Keratinocyte (primary cell): Measurements from ENCODE around the gene CHMP2B. TPM values are rescaled to one million over a fixed set of nuclear protein-coding genes. Genes with fewer than 3 reads are reported as not detected.

Experiments used
- DNase-seq: peaks from one replicate; pipeline ENCODE4 v3.0.0-alpha.2; 2011; ENCODE audit warnings: low read depth, missing footprints, low spot score
- FAIRE-seq: peaks from 2 replicates; lab custom pipeline; 2011; peaks lifted over from hg19 to GRCh38; lab: Jason Lieb, UNC
- H2AFZ ChIP-seq: 2 replicates; pipeline ENCODE4 v1.6.0; 2012; ENCODE audit warnings: low read length, control low read depth, inconsistent platforms; ENCODE audit not compliant: control insufficient read depth
- H3K27ac ChIP-seq: 2 replicates; pipeline ENCODE4 v1.5.1; 2011; ENCODE audit warnings: low read length; ENCODE audit not compliant: control insufficient read depth, insufficient read depth
- H3K27me3 ChIP-seq: 3 replicates; pipeline ENCODE4 v1.6.0; 2011; ENCODE audit warnings: low read length; ENCODE audit not compliant: control insufficient read depth, insufficient read depth; ENCODE audit errors: extremely low read depth
- H3K36me3 ChIP-seq, 2 experiments: 2 replicates in 1 of 2; 3 replicates in 1 of 2; pipeline ENCODE4 v1.5.1; 2011; ENCODE audit warnings: low read length in 2 of 2, mild to moderate bottlenecking in 1 of 2; ENCODE audit not compliant: control insufficient read depth in 2 of 2, insufficient read depth in 2 of 2; ENCODE audit errors: extremely low read depth in 1 of 2
- H3K4me1 ChIP-seq: 3 replicates; pipeline ENCODE4 v1.5.1; 2011; ENCODE audit warnings: low read length; ENCODE audit not compliant: control insufficient read depth, insufficient read depth; ENCODE audit errors: extremely low read depth
- H3K4me2 ChIP-seq: 3 replicates; pipeline ENCODE4 v1.6.0; 2011; ENCODE audit warnings: low read depth, low read length; ENCODE audit not compliant: control insufficient read depth, insufficient read depth; ENCODE audit errors: extremely low read depth
- H3K4me3 ChIP-seq, 3 experiments: fragments of 200-600 bp in 1 of 3; sonication (generic) in 1 of 3; 2 replicates in 2 of 3; 3 replicates in 1 of 3; pipeline ENCODE4 v1.5.1; 2011 to 2016; ENCODE audit warnings: low read length in 3 of 3, mild to moderate bottlenecking in 3 of 3, control low read depth in 2 of 3, inconsistent platforms in 1 of 3, low read depth in 1 of 3, mixed read lengths in 1 of 3, mixed run types in 1 of 3, moderate library complexity in 1 of 3; ENCODE audit not compliant: control insufficient read depth in 2 of 3, insufficient read depth in 2 of 3; ENCODE audit errors: extremely low read depth in 1 of 3
- H3K79me2 ChIP-seq: 2 replicates; pipeline ENCODE4 v1.6.0; 2012; ENCODE audit warnings: low read length; ENCODE audit not compliant: control insufficient read depth, insufficient read depth
- H3K9ac ChIP-seq: 3 replicates; pipeline ENCODE4 v1.6.0; 2011; ENCODE audit warnings: low read length; ENCODE audit not compliant: control insufficient read depth, insufficient read depth; ENCODE audit errors: extremely low read depth
- H3K9me1 ChIP-seq: 3 replicates; pipeline ENCODE4 v1.6.0; 2011; ENCODE audit warnings: low read length; ENCODE audit not compliant: control insufficient read depth, insufficient read depth; ENCODE audit errors: extremely low read depth
- H3K9me3 ChIP-seq: 2 replicates; pipeline ENCODE4 v1.5.1; 2012; ENCODE audit warnings: low read depth, low read length; ENCODE audit not compliant: control insufficient read depth
- H4K20me1 ChIP-seq: 3 replicates; pipeline ENCODE4 v1.6.0; 2011; ENCODE audit warnings: low read length; ENCODE audit not compliant: control insufficient read depth, insufficient read depth; ENCODE audit errors: extremely low read depth
- CTCF ChIP-seq, 3 experiments: IDR thresholded peaks in 1 of 3; conservative IDR thresholded peaks in 1 of 3; optimal IDR thresholded peaks in 1 of 3; 2 replicates in 2 of 3; 3 replicates in 1 of 3; pipeline versions ENCODE3 to v1.5.1; 2011; ENCODE audit warnings: low read length in 3 of 3, mild to moderate bottlenecking in 3 of 3, moderate library complexity in 2 of 3, control low read depth in 1 of 3, inconsistent platforms in 1 of 3; ENCODE audit not compliant: insufficient read depth in 2 of 3; ENCODE audit errors: extremely low read depth in 1 of 3
- EZH2 ChIP-seq: IDR thresholded peaks from one replicate; pipeline ENCODE4 v1.6.1; 2012; ENCODE audit warnings: inconsistent platforms, mild to moderate bottlenecking, low read length, moderate library complexity
- dilution Hi-C: fragments of 300-500 bp; cut with MboI; formaldehyde crosslinking; loops from one replicate; pipeline ENCODE4 v1.7.0; 2020; ENCODE audit warnings: low sequenced_read_pairs; ENCODE audit not compliant: extremely low pct_ligation_motif_present
- polyA plus RNA-seq, 5 experiments: library from polyadenylated mRNA; depleted of rRNA in 3 of 5; stranded (reverse) in 3 of 5; stranded (forward) in 1 of 5; unstranded in 1 of 5; fragments of >200 nt; gene quantifications; 1 replicate in 1 of 5; 2 replicates in 3 of 5; 3 replicates in 1 of 5; pipeline versions ENCODE4 v1.2.1 to v1.2.3, GENCODE V29; 2011 to 2012; ENCODE audit warnings: missing spikeins in 2 of 5, low read depth in 1 of 5, low replicate concordance in 1 of 5

CHMP2B gene
- polyA plus RNA-seq, 1 donor (not counting 4 experiments of a cell fraction or from before 2014, with no cell fraction given) = 38.2 TPM

- dilution Hi-C loops = no loop called here
- Histone ChIP-seq H3K27me3 (no peaks in the 10 kb centered on the region), H3K4me2 (no peak overlapping the region), H3K9me3 (no peaks in the 10 kb centered on the region), H3K79me2 (no peaks in the 10 kb centered on the region), H3K27ac (no peak overlapping the region), H4K20me1 (no peaks in the 10 kb centered on the region), H3K9ac (no peak overlapping the region), H3K4me1 (no peaks in the 10 kb centered on the region), H3K4me3 (no peak overlapping the region), H2AFZ (no peak overlapping the region), H3K9me1 (no peaks in the 10 kb centered on the region), H3K36me3 (no peaks in the 10 kb centered on the region)
- no peak for DNase-seq
- TF ChIP-seq EZH2 = no peak
- no peak for TF ChIP-seq CTCF (optimal IDR thresholded peaks at IDR 0.05 in 1 of 3, IDR thresholded peaks at IDR 0.05 in 1 of 3, conservative IDR thresholded peaks at IDR 0.05 in 1 of 3; ENCODE audit: extremely low read depth in 1 of 3, insufficient read depth in 2 of 3, low read length in 3 of 3)
- no peak for FAIRE-seq
Measured at GRCh38 chr3:87186608-87187159, 40.4 kb upstream of the CHMP2B start.

GRCh38 chr3:87191175-87191574, 35.9 kb upstream of the CHMP2B start:
- peak overlapping the region; percentile 26 for H3K4me2 ChIP-seq
- FAIRE-seq (no peak), DNase-seq (no peak)
- H3K36me3 ChIP-seq = no peaks in the 10 kb centered on the region
- no peaks in the 10 kb centered on the region for H3K27me3 ChIP-seq
- H3K4me3 ChIP-seq = no peak overlapping the region
- H3K79me2 ChIP-seq = no peaks in the 10 kb centered on the region
- no peak overlapping the region for H3K9ac ChIP-seq
- H2AFZ ChIP-seq = no peak overlapping the region
- no peak overlapping the region for H3K27ac ChIP-seq
- TF ChIP-seq EZH2 (no peak), CTCF (optimal IDR thresholded peaks at IDR 0.05 in 1 of 3, IDR thresholded peaks at IDR 0.05 in 1 of 3, conservative IDR thresholded peaks at IDR 0.05 in 1 of 3; ENCODE audit: extremely low read depth in 1 of 3, insufficient read depth in 2 of 3, low read length in 3 of 3) (no peak)
- peaks cover 2% of the 10 kb centered on the region for H3K9me3 ChIP-seq
- H3K9me1 ChIP-seq = no peaks in the 10 kb centered on the region
- no peaks in the 10 kb centered on the region for H3K4me1 ChIP-seq
- no peaks in the 10 kb centered on the region for H4K20me1 ChIP-seq
- dilution Hi-C loops = no loop called here
